Measurements from ENCODE around the gene ERC1. TPM values are rescaled to one million over a fixed set of nuclear protein-coding genes. Genes with fewer than 3 reads are reported as not detected.

The ERC1 gene
- total RNA-seq, 1 experiment from 2014 or later, result 39.4 TPM

GRCh38 chr12:1102791-1103450, 111.9 kb downstream of the ERC1 start:
- peaks cover 31% of the 10 kb centered on the region for H3K4me1 Mint-ChIP-seq (ENCODE audit: low read depth, unreplicated experiment)
- intact Hi-C loops (cut with micrococcal nuclease; ENCODE audit: unreplicated experiment), result no loop called here
- H3K4me3 Mint-ChIP-seq (ENCODE audit: low read depth, unreplicated experiment), result no peak overlapping the region
- no TSS peak for BruUV-seq (replicated peaks)
- no peak for DNase-seq
- peak overlapping the region; percentile 25 for H3K27ac Mint-ChIP-seq (ENCODE audit: unreplicated experiment)
- no peaks in the 10 kb centered on the region for H3K9me3 Mint-ChIP-seq (ENCODE audit: low read depth, unreplicated experiment)
- no peak for TF ChIP-seq CTCF (IDR thresholded peaks at IDR 0.05; ENCODE audit: unreplicated experiment)
- H3K36me3 Mint-ChIP-seq (ENCODE audit: insufficient read depth, unreplicated experiment), result peaks cover 5% of the 10 kb centered on the region
- H3K27me3 Mint-ChIP-seq (ENCODE audit: unreplicated experiment), result no peaks in the 10 kb centered on the region
- CTCF ChIA-PET, result interaction anchor here (1.0 kb wide), 1 partner anchor 10 kb away, joined by 3 read pairs; no protein-coding TSS in a partner anchor

GRCh38 chr12:1103632-1104031, 112.6 kb downstream of the ERC1 start:
- Mint-ChIP-seq H3K4me3 (ENCODE audit: low read depth, unreplicated experiment) (no peak overlapping the region), H3K27me3 (ENCODE audit: unreplicated experiment) (no peaks in the 10 kb centered on the region), H3K4me1 (ENCODE audit: low read depth, unreplicated experiment) (peaks cover 25% of the 10 kb centered on the region), H3K27ac (ENCODE audit: unreplicated experiment) (peak overlapping the region; percentile 25), H3K36me3 (ENCODE audit: insufficient read depth, unreplicated experiment) (peaks cover 5% of the 10 kb centered on the region), H3K9me3 (ENCODE audit: low read depth, unreplicated experiment) (no peaks in the 10 kb centered on the region)
- CTCF ChIA-PET, result interaction anchor here (0.7 to 1.0 kb wide), 2 partner anchors 11 to 181 kb away, joined by 3 read pairs; no protein-coding TSS in a partner anchor
- no TSS peak for BruUV-seq (replicated peaks)
- intact Hi-C loops (cut with micrococcal nuclease; ENCODE audit: unreplicated experiment), result no loop called here
- DNase-seq, result no peak
- no peak for TF ChIP-seq CTCF (IDR thresholded peaks at IDR 0.05; ENCODE audit: unreplicated experiment)

- peaks cover 5% of the 10 kb centered on the region for H3K36me3 Mint-ChIP-seq (ENCODE audit: insufficient read depth, unreplicated experiment)
- TF ChIP-seq CTCF (IDR thresholded peaks at IDR 0.05; ENCODE audit: unreplicated experiment), result no peak
- H3K4me3 Mint-ChIP-seq (ENCODE audit: low read depth, unreplicated experiment), result no peak overlapping the region
- no peaks in the 10 kb centered on the region for H3K9me3 Mint-ChIP-seq (ENCODE audit: low read depth, unreplicated experiment)
- DNase-seq, result no peak
- intact Hi-C loops (cut with micrococcal nuclease; ENCODE audit: unreplicated experiment), result no loop called here
- H3K27me3 Mint-ChIP-seq (ENCODE audit: unreplicated experiment), result no peaks in the 10 kb centered on the region
- CTCF ChIA-PET, result interaction anchor here (0.6 to 1.0 kb wide), 4 partner anchors 11 to 497 kb away, joined by 3 to 4 read pairs (median 3); no protein-coding TSS in a partner anchor
- H3K4me1 Mint-ChIP-seq (ENCODE audit: low read depth, unreplicated experiment), result peaks cover 19% of the 10 kb centered on the region
- H3K27ac Mint-ChIP-seq (ENCODE audit: unreplicated experiment), result no peak overlapping the region
- BruUV-seq (replicated peaks), result no TSS peak
These were observed 113.2 kb downstream of the ERC1 start for GRCh38 chr12:1104088-1104800.

GRCh38 chr12:1107669-1108068, 116.6 kb downstream of the ERC1 start:
- no peak for TF ChIP-seq CTCF (IDR thresholded peaks at IDR 0.05; ENCODE audit: unreplicated experiment)
- BruUV-seq (replicated peaks), result no TSS peak
- no peak for DNase-seq
- CTCF ChIA-PET, result no interaction called here
- Mint-ChIP-seq H3K4me1 (ENCODE audit: low read depth, unreplicated experiment) (peaks cover 8% of the 10 kb centered on the region), H3K27ac (ENCODE audit: unreplicated experiment) (no peak overlapping the region), H3K4me3 (ENCODE audit: low read depth, unreplicated experiment) (no peak overlapping the region), H3K36me3 (ENCODE audit: insufficient read depth, unreplicated experiment) (peaks cover 5% of the 10 kb centered on the region), H3K27me3 (ENCODE audit: unreplicated experiment) (no peaks in the 10 kb centered on the region), H3K9me3 (ENCODE audit: low read depth, unreplicated experiment) (no peaks in the 10 kb centered on the region)
- intact Hi-C loops (cut with micrococcal nuclease; ENCODE audit: unreplicated experiment), result loop anchor here (2.0 kb wide), 1 partner anchor 467 kb away; no protein-coding TSS in a partner anchor
